Endothelial cell of umbilical vein (primary cell): ENCODE data around the gene FHOD3.

Experiments
- EZH2 ChIP-seq: IDR thresholded peaks from 2 replicates; pipeline ENCODE4 v1.6.1; 2012; ENCODE audit warnings: borderline replicate concordance, low read depth, mild to moderate bottlenecking, moderate library complexity, low read length, inconsistent platforms; ENCODE audit not compliant: severe bottlenecking
- GATA2 ChIP-seq: IDR thresholded peaks from 2 replicates; pipeline ENCODE4 v1.7.0; 2011; ENCODE audit warnings: low read depth, mild to moderate bottlenecking, moderate library complexity, mixed read lengths, low read length; ENCODE audit not compliant: insufficient read length, insufficient read depth
- JUN ChIP-seq: IDR thresholded peaks from 2 replicates; pipeline ENCODE4 v1.6.1; 2011; ENCODE audit warnings: borderline replicate concordance, low read depth; ENCODE audit not compliant: insufficient read length, insufficient read depth
- POLR2A ChIP-seq: IDR thresholded peaks from 2 replicates; pipeline ENCODE4 v1.6.1; 2012; ENCODE audit warnings: low read depth, mild to moderate bottlenecking, control low read depth, low read length
- POLR2AphosphoS5 ChIP-seq: IDR thresholded peaks from 2 replicates; pipeline ENCODE4 v1.6.1; 2012; ENCODE audit warnings: low read depth, mild to moderate bottlenecking, control low read depth, low read length, moderate library complexity; ENCODE audit not compliant: insufficient read depth
- TF ChIP-seq, protein P1 (sequence below), 2 donors: IDR thresholded peaks; 1 replicate in 1 of 2; 2 replicates in 1 of 2; pipeline ENCODE4 v1.5.1; 2011; ENCODE audit warnings: low read length in 2 of 2, mild to moderate bottlenecking in 2 of 2, moderate library complexity in 2 of 2, control low read depth in 1 of 2, inconsistent platforms in 1 of 2, low read depth in 1 of 2; ENCODE audit not compliant: insufficient read depth in 1 of 2; ENCODE audit errors: extremely low read depth in 1 of 2
- TF ChIP-seq, protein P2 (sequence below): IDR thresholded peaks from 2 replicates; pipeline ENCODE4 v1.6.1; 2011; ENCODE audit not compliant: insufficient read depth, insufficient read length

DNA sequence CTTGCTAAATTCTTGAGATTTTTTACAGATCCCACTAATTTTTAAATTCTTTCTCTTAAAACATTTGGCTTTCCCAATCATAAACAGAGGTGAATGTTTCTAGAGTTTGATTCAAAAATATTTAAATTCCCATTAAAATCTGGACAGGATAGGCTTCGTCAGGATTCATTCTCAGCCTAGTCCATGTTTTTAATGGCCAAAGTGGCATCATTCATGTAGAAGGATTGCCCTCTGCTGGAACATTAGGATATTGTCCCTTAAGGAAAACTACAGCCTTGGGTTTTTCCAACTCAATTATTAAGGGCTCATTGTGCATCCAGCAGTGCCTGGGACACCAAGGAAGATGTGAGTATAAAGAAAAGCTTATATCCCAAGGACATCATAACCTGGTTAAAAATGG is 459.6 kb downstream of the FHOD3 start:
- TF ChIP-seq, protein P1, sequence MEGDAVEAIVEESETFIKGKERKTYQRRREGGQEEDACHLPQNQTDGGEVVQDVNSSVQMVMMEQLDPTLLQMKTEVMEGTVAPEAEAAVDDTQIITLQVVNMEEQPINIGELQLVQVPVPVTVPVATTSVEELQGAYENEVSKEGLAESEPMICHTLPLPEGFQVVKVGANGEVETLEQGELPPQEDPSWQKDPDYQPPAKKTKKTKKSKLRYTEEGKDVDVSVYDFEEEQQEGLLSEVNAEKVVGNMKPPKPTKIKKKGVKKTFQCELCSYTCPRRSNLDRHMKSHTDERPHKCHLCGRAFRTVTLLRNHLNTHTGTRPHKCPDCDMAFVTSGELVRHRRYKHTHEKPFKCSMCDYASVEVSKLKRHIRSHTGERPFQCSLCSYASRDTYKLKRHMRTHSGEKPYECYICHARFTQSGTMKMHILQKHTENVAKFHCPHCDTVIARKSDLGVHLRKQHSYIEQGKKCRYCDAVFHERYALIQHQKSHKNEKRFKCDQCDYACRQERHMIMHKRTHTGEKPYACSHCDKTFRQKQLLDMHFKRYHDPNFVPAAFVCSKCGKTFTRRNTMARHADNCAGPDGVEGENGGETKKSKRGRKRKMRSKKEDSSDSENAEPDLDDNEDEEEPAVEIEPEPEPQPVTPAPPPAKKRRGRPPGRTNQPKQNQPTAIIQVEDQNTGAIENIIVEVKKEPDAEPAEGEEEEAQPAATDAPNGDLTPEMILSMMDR (IDR thresholded peaks at IDR 0.05; ENCODE audit: extremely low read depth in 1 of 2, insufficient read depth in 1 of 2, low read depth in 1 of 2, low read length in 2 of 2) = peak; percentile 40 to 54
- TF ChIP-seq POLR2A (no peak), EZH2 (no peak), POLR2AphosphoS5 (no peak), GATA2 (no peak), JUN (no peak)
- TF ChIP-seq, protein P2, sequence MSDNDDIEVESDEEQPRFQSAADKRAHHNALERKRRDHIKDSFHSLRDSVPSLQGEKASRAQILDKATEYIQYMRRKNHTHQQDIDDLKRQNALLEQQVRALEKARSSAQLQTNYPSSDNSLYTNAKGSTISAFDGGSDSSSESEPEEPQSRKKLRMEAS = no peak
